Gastroesophageal sphincter (tissue), 3 donors: ENCODE measurements around the gene ARL13A.

Source experiments
- CTCF ChIP-seq, 4 experiments: fragments of 200-600 bp in 2 of 4; fragments of 450-650 bp in 2 of 4; sonication (generic) in 1 of 4; IDR thresholded peaks; one replicate each; pipeline ENCODE4 v1.5.1; 2017 to 2019; ENCODE audit warnings: antibody characterized with exemption in 4 of 4, mild to moderate bottlenecking in 2 of 4, moderate library complexity in 2 of 4
- EP300 ChIP-seq: sonication (generic); formaldehyde crosslinking; IDR thresholded peaks from one replicate; pipeline ENCODE4 v1.6.1; 2017; ENCODE audit warnings: antibody characterized with exemption, mild to moderate bottlenecking
- POLR2A ChIP-seq, 2 donors: fragments of 450-650 bp; IDR thresholded peaks; one replicate each; pipeline ENCODE4 v1.6.1; 2017; ENCODE audit warnings: antibody characterized with exemption in 2 of 2, mild to moderate bottlenecking in 2 of 2, moderate library complexity in 1 of 2
- POLR2AphosphoS5 ChIP-seq: sonication (generic); formaldehyde crosslinking; IDR thresholded peaks from one replicate; pipeline ENCODE4 v1.6.1; 2017; ENCODE audit warnings: antibody characterized with exemption

DNA sequence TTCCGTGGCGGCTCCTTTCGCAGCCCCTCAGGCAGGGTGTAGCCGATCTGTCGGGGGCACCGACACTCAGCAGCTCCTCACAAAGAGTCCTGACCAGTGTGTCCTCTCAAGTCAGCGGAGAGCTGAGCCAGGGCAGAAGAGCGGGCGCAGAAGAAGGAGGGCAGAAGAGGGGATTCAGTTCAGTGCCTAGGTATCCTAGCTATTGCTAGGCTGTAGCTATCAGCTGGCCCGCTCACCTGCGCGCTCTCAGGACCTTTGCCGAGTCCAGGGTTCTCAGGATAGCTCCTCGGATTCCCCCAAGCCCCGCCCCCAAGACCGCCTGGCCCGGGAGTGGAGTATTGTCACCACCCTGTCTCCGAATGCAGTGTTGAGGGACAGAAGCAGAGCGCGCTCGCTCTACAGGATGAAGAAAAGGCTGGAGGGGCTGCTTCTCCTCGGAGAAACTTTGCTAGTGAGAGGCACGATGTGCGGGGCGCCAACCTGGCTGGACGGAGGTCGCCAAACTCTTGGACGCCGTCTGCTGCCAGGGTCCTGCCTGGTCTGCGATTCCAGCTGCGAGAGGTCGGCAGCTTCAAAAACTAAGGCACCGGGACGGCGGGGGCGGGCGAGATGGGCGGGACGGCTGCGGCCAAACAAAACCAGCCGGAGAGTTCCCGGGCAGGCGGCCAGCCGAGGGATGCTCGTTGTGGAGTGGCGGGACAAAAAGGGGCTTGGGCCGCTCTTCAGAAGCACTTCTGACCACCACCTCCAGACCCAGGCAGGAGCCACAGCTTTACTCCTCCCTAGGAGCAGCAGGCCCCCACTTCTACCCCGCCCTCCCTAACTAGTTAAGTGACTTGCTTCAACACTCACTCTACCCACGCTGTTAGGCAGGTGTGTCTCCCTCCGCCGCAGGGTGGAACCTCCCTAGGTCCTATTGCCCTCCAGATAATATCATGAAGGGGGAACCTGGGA, 40.6 kb upstream of the ARL13A start, which contains the start of gene XKRX:
- TF ChIP-seq CTCF (IDR thresholded peaks at IDR 0.05) (no peak), POLR2A (IDR thresholded peaks at IDR 0.05) (no peak), POLR2AphosphoS5 (no peak), EP300 (no peak)
